Uterus (tissue), 2 donors: ENCODE measurements around the gene TNS1.
A peak's percentile ranks its signal among the peaks of the same experiment; 100 is the strongest.

Source experiments
- CTCF ChIP-seq, 4 experiments: fragments of 200-600 bp in 2 of 4; fragments of 450-650 bp in 2 of 4; sonication (generic) in 2 of 4; IDR thresholded peaks; one replicate each; pipeline ENCODE4 v1.5.1; 2016 to 2019; ENCODE audit warnings: antibody characterized with exemption in 4 of 4, mild to moderate bottlenecking in 2 of 4, moderate library complexity in 1 of 4
- POLR2A ChIP-seq, 2 donors: fragments of 450-650 bp; IDR thresholded peaks; one replicate each; pipeline ENCODE4 v1.6.1; 2016; ENCODE audit warnings: antibody characterized with exemption in 2 of 2, mild to moderate bottlenecking in 1 of 2, moderate library complexity in 1 of 2

DNA sequence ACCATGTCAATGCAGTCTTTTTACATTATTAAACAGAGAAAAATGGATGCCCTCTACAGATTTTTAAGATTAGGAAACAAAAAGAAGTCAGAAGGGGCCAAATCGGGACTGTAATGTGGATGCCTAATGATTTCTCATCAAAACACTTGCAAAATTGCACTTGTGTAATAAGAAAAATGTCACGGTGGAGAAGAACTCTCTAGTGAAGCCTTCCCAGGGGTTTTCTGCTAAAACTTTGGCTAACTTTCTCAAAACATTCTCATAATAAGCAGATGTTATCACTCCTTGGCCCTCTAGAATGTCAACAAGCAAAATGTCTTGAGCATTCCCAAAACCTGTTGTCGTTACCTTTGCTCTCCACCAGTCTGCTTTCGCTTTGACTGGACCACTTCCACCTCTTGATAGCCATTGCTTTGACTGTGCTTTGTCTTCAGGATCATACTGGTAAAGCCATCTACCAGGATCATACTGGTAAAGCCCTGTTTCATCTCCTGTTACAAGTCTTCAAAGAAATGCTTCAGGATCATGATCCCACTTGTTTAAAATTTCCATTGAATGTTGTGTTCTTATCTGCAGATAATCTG lies 226.8 kb downstream of the TNS1 start:
- peak in 1 of 4 experiments; percentile 7 for TF ChIP-seq CTCF (IDR thresholded peaks at IDR 0.05)
- TF ChIP-seq POLR2A (IDR thresholded peaks at IDR 0.05) = no peak
